Type B pancreatic cell (in vitro differentiated cells): ENCODE data around the gene MIP. TPM values are rescaled to one million over a fixed set of nuclear protein-coding genes. Genes with fewer than 3 reads are reported as not detected.
"Not testable (repeated sequence)": the region's sequence is repeated elsewhere in the genome, so short reads cannot be mapped to it uniquely, and the experiment has no call there.

Experiments
- DNase-seq: peaks from one replicate; pipeline ENCODE4 v3.0.0; 2021; ENCODE audit warnings: mixed read lengths; ENCODE audit not compliant: unreplicated experiment; ENCODE audit errors: extremely low spot score
- H3K27ac Mint-ChIP-seq: 2 replicates; pipeline ENCODE4 v1.8.0; 2021; ENCODE audit warnings: mild to moderate bottlenecking, mixed read lengths
- H3K27me3 Mint-ChIP-seq: 2 replicates; pipeline ENCODE4 v1.8.0; 2021; ENCODE audit warnings: mixed read lengths
- H3K36me3 Mint-ChIP-seq: 2 replicates; pipeline ENCODE4 v1.8.0; 2021; ENCODE audit warnings: mixed read lengths
- H3K4me1 Mint-ChIP-seq: one replicate; pipeline ENCODE4 v1.8.0; 2021; ENCODE audit warnings: mixed read lengths; ENCODE audit not compliant: unreplicated experiment
- H3K4me3 Mint-ChIP-seq: 2 replicates; pipeline ENCODE4 v1.8.0; 2021; ENCODE audit warnings: mild to moderate bottlenecking, mixed read lengths
- H3K9me3 Mint-ChIP-seq: 2 replicates; pipeline ENCODE4 v1.8.0; 2021; ENCODE audit warnings: mixed read lengths
- CTCF ChIP-seq: fragments of 200-600 bp; sonication (generic); conservative IDR thresholded peaks from 2 replicates; pipeline ENCODE4 v1.5.0; 2021; ENCODE audit warnings: antibody characterized with exemption, mild to moderate bottlenecking
- total RNA-seq: library from RNA; stranded (reverse); gene quantifications from 2 replicates; pipeline ENCODE4 v1.2.1, GENCODE V29; 2021; ENCODE audit warnings: low replicate concordance

MIP gene
- total RNA-seq, 1 donor from 2014 or later = not detected

DNA sequence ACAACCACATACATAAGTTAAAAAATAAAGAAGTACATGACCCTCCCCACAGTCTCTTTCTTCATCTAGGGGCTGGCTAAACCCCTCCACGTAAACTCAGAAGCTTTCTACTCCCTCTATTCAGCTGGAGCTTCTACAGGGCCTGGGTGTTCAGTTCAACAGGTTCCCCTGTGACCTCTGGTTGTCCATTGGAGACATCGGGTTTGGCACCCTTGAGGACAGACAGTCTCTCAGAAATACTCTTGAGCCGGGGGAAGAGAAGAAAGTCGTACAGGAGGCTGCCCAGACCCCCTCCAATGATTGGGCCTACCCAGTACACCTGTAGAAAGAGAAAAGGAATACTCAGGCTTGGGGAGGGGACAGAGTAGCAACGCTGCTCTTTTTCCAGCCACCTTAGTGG, 3.3 kb downstream of the MIP start:
- H3K4me3 Mint-ChIP-seq = peak overlapping the region; percentile 70
- no peak for TF ChIP-seq CTCF
- H3K27ac Mint-ChIP-seq = peak overlapping the region; percentile 67
- H3K36me3 Mint-ChIP-seq = peaks cover 3% of the 10 kb centered on the region
- H3K4me1 Mint-ChIP-seq = peaks cover 19% of the 10 kb centered on the region
- no peak for DNase-seq
- no peaks in the 10 kb centered on the region for H3K27me3 Mint-ChIP-seq
- H3K9me3 Mint-ChIP-seq = no peaks in the 10 kb centered on the region

DNA sequence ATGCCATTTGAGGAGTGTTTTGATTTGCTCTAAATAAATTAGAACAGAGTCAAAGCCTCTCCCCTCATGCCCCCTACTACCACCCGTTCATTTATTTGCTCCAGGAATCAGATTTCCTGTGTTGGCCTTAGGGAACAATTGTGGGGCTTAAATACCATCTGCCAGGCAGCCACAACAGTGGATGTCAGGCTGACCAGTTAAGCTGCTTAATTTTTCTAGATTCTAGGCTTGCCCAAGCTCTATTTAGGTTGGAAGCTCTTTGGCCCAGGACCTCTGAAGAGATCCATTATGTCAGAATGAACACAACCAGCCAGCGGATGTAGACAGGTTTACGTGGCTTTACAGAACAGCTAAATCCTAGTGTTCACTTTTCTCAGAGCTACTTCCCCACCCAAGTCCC, 4.2 kb downstream of the MIP start:
- TF ChIP-seq CTCF = no peak
- H3K36me3 Mint-ChIP-seq = peaks cover 9% of the 10 kb centered on the region
- H3K9me3 Mint-ChIP-seq = no peaks in the 10 kb centered on the region
- peak overlapping the region; percentile 96 for H3K4me3 Mint-ChIP-seq
- no peaks in the 10 kb centered on the region for H3K27me3 Mint-ChIP-seq
- H3K27ac Mint-ChIP-seq = no peak overlapping the region
- DNase-seq = no peak
- peaks cover 19% of the 10 kb centered on the region for H3K4me1 Mint-ChIP-seq

DNA sequence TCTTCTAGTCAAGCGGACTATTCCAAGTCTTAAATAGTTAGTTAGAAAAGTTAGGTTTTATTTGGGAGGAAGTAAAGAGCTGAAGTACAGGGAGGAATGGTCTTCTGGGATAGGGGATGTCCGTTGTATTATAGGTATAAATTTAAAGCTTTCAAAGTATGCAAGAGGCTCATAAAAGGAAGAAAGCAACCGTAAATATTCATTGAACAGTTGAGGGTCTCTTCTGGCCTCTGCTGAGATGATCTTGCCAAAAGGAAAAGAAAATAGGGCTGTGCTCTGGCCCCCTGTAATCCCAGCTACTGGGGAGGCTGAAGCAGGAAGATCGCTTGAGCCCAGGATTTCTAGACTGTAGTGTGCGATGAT, 4.9 kb downstream of the MIP start:
- Mint-ChIP-seq H3K27ac (peak overlapping the region; percentile 90), H3K27me3 (no peaks in the 10 kb centered on the region), H3K36me3 (peaks cover 12% of the 10 kb centered on the region), H3K4me3 (peak overlapping the region; percentile 96), H3K4me1 (peaks cover 19% of the 10 kb centered on the region), H3K9me3 (peaks cover 3% of the 10 kb centered on the region)
- no peak for TF ChIP-seq CTCF
- DNase-seq = no peak

DNA sequence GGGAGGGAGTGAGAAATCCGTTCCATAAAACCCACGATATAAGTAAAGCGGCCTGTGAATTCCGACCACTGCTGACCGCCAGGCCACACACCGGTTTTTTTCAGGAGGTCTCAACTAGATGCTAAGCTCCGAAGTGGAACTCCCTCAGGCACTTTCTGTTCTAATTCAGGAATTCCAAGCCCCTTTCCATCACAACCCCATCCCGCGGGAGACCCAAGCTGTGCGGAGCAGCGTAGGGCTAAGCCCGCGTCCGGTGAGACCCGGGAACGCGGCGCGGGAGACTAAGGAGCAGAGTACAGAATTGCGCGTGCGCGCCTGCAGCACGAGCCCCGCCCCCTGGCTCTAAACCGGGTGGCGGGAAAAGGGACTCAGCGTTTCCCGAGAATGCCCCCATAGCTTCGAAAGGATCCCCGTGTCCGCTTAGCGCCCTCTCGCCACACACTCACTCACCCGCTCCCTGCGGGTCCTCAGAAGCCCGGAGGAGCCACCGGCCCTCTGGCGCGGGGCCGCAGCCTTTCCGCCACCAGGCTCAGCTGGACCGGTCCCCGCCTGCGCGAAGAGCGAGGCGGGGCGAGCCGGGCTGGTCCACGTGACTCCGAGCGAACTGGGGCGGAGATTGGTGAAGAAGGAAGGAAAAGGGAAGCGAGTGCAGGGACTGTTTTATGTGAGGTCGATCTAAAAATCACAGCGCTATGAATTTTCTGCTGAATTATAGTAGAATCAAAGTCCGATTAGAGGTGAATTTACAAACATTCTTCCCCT, 5.4 kb downstream of the MIP start, which contains the start of gene TIMELESS:
TSS of gene TIMELESS (minus strand) at position 567 of the 762 bp plus-strand sequence. CDS start 15,256 bp downstream, outside the sequence.
- H3K4me1 Mint-ChIP-seq = peaks cover 22% of the 10 kb centered on the region
- peak; percentile 92 for DNase-seq
- H3K27ac Mint-ChIP-seq = peak within 1 kb of the TSS; percentile 90
- H3K9me3 Mint-ChIP-seq = peaks cover 7% of the 10 kb centered on the region
- peak; percentile 49 for TF ChIP-seq CTCF
- peak within 1 kb of the TSS; percentile 96 for H3K4me3 Mint-ChIP-seq
- no peaks in the 10 kb centered on the region for H3K27me3 Mint-ChIP-seq
- peaks cover 18% of the 10 kb centered on the region for H3K36me3 Mint-ChIP-seq

DNA sequence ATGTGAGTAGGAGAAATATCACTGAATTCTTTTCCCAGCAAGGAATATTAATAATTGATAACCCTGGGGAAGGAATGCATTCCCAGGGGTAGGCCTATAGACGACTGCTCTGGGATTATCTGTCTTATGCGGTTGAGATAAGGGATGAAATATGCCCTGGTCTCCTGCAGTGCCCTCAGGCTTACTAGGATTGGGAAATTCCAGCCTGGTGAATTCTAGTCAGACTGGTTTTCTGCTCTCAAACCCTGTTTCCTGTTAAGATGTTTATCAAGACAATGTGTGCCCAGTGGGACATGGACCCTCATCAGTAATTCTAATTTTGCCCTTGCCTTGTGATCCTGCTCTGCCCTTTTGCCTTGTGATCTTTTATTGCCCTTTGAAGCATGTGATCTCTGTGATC, 11.2 kb downstream of the MIP start:
- not testable (repeated sequence) for H3K27me3 Mint-ChIP-seq, H3K27ac Mint-ChIP-seq, H3K4me1 Mint-ChIP-seq, H3K9me3 Mint-ChIP-seq, H3K4me3 Mint-ChIP-seq, DNase-seq
- H3K36me3 Mint-ChIP-seq = peaks cover 34% of the 10 kb centered on the region

DNA sequence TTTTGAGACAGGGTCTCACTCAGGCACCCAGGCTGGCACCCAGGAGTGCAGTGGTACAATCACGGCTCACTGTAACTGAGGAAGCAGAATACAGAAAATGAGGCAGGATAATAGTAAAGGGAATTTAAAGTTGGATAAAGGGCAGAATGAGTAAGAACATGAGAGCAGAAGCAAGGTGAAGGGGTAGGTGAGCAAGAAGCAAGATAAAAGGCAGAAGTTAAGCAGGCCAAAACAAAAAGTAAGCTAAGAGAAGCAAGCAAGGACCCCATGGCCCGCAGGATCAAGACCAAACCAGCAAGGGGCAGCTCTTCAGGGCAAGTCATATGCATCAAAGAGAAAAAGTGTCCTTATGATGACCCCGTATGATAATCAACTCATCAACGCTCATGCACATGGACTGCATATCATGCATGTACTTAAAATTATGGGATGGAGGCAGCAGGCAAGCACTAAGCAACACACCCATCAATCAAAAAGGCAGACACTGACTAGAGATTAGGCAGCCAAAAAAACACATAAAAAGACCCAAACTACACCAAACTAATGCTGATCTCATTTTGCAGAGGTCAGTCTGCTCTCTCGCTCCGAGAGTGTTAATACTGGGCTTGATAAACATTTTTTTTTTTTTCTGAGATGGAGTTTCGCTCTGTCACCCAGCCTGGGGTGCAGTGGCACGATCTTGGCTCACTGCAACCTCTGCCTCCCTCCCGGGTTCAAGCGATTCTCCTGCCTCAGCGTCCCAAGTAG, 16.9 kb downstream of the MIP start:
- Mint-ChIP-seq H3K4me1 (peaks cover 7% of the 10 kb centered on the region), H3K9me3 (no peaks in the 10 kb centered on the region), H3K27ac (no peak overlapping the region), H3K36me3 (peaks cover 9% of the 10 kb centered on the region), H3K27me3 (no peaks in the 10 kb centered on the region), H3K4me3 (no peak overlapping the region)
- no peak for TF ChIP-seq CTCF
- no peak for DNase-seq
